NCI-H2227 treated with DMSO at 0.1 percent for 48 hours (cell line): ENCODE measurements around the gene UTP11.
A peak's percentile ranks its signal among the peaks of the same experiment; 100 is the strongest.

Source experiments
- DNase-seq: peaks from one replicate; lab custom pipeline; 2025; lab: John Stamatoyannopoulos, UW

Gene UTP11

DNA sequence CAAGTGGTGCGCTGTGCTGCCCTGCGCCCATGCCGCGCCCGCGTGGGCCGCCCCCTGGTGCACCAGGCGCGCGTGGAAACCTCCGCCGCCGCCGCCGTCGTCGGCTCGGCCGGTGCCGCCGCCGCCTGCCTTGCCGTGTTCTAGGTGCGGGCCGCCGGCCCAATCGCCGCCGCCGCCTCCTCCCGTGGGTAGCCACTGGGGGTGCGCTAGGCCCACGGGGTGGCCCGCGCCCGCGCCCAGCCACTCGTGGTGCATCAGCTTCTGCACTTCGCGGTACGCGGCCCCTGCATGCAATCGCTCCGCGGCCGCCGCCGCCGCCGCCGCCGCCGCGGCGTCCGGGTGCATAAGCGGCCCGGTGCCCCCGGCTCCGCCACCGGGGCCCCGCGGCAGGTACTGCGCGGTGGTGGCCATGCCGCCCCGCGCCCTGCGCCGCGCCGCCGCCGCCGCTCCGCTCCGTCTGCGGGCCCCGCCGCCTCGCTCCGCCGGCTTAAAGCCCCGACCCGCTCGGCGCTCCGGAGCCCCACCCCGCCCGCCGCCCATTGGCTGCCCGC is 33.9 kb downstream of the UTP11 start, which contains the start of gene POU3F1:
TSS of gene POU3F1 (minus strand) at position 461 of the 551 bp plus-strand sequence. CDS start at position 411, 50 bp downstream.
- no peak for DNase-seq

DNA sequence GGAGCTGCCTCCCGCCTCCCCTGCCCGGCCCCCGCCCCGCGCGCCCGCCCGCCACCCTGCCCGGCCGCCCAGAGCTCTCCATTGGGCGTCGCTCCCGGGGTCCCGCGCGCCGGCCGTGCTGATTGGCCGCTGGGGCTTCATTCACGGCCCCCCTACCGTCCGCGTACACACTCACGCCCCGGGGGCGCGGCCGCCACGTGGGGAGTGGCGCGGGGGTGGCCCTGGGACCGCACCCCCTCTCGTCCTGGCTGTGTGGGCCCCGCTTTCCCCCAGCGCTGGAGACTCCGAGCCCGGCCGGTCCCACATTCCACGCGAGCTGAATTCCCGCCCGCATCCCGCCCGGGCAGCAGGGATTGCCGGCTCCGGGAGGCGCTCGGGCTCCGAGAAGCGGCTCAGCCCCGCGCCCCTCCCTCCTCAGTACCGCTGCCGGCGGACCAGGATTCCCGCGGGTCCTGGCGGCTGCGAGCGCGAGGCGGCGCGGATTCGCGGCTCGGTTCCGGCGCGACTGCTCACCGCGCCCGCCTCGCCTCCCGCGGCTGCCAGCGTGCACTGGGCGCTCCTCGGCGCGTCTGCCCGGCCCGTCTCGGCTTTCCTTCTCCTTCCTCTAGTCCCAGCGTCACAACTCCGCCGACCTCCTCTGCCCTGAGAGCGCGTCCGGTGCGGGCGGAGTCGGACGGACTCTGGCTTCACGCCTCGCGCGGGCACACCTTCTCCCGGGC is 34.5 kb downstream of the UTP11 start:
- DNase-seq: peak; percentile 77

DNA sequence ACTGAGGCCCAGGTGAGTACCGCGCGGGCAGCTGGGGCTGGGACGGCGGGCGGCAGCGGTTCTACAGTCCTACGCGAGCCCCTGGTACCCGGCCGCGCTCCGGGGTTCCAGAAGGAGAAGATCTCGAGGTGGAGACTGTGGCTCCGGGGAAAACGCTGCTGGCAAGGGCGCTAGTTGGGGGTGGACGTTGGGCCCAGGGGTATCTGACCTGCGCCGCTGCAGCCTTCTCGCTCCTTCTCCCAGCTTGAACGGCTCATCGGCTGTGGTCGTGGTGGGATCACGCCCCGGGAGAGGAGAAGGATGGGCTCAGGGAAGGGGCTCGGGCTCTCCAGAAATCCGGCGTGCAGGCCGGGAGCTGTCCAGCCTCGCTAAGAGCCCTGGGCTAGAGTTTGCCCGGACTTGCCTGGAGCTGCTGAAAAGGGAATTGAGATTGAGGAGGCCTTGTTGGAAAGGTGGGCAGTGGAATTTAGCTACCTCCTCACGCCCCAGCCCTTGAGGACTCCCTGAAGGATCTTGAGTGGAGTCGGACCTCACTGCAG is 35.1 kb downstream of the UTP11 start:
- no peak for DNase-seq

DNA sequence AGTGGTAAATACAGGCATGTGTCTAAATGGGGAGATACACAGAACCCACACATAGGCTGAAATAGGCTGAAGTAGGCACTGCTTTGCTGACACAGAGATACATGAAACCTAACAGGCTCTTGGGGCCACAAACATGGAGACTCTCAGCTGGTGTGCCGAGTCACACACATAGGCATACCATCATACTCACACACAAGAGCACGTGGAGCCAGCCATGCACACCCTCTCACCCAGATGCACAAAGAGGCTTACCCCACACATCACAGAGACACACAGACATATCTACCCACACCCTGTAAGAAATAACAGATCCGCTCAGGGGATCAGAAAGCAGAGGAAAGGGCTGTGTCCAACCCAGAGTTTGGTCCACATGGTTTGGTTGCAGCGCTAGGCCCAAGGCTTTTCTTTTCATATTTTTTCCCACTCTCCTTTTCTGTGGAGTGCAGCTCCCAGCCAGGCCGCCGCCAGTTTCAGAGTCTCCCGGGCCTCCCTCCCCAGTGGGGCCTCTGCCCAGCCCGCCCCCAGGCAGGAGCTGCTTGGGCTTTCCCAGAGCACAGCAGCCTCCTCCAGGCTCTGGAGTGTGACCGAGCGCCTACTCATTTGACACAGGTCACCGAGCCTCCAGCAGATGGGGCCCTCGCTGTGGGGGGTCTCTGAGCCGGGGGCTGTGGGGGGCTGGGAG is 38.0 kb downstream of the UTP11 start:
- peak; percentile 30 for DNase-seq

GRCh38 chr1:38051079-38051543 is 38.6 kb downstream of the UTP11 start:
- no peak for DNase-seq

DNA sequence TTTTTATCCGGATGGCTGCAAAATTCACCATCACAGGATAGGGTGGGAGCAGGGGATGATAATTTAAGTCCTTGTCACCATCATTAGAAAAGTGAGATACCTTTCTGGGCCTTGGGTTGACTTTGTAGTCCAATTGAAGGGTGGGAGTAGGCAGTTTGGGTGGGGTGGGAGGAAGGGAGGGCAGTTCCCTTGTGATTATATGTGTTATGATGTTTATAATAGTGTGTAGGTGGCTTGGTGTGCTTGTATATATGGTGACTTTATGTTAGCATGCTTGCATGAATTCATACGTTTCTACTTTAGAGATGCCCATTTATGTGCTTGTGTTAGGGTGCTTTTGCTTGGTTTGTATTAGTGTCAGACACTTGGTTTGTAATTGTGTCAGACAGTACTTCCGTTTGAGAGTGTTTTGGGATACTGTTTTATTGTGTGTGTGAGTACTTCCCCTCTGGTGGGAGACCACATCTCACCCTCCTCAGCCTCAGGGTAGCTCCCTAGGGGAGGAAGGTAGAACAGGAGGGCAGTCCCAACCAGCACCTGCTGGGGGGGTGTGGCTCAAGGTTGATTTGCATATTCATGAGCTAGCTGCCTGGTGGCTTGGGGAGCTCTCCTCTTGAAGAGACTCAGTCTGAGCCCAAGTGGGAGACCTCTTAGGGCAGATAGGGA is 40.3 kb downstream of the UTP11 start:
- DNase-seq: no peak

DNA sequence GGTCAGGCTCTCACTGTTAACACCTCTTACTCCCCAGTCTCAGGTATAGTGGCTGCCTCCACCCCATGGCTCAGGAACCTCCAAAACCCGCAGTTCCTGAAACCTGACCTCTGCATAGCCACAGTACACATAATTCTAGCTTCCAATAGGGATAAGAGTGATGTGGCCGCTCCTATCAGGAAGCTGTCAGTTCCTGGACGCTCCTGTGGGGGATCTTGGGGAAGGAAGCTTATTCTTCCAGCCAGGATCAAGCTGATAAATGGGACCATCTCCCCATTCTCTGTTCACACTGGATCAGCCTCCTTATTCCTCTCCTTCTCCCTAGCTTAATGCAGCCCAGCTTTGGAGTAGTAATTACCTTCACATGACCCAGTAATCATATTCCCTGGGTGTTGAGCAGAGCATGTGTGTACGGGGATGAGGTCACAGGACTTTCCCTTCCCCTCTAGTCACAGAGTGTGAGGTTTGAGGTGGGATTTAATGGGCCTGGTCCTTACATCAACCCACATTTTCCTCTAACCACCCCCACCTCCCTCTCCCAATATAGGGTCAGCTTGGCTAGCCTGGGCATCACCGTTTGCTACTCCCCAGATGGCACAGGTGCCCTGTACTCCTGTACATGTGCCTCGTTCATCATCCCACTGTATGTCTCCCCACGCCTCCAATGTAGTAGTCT is 41.0 kb downstream of the UTP11 start:
- no peak for DNase-seq

DNA sequence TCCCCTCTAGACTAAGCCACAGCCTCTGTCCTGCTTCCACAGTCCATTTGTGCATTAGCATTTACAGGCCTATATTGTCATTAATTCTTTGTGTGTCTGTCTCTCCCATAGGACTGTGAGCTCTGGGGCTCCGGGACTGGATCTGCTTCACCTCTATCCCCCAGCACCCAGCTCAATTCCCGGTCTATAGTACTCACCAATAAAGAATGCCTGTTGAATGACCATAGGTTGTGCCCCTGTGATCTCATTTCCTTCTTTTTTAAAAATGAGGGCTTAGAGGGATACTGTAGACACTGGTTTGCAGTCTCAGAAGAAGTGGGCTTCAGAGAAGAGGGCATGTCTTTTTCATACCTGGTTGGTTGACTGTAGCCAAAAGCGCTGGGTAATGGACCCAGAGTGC is 42.9 kb downstream of the UTP11 start:
- DNase-seq: no peak

GRCh38 chr1:38055965-38056364 is 43.4 kb downstream of the UTP11 start:
- DNase-seq: no peak

- no peak for DNase-seq
These were observed 47.2 kb downstream of the UTP11 start for GRCh38 chr1:38059635-38060250.

GRCh38 chr1:38060498-38060897 is 48.0 kb downstream of the UTP11 start:
- no peak for DNase-seq

- no peak for DNase-seq
These were observed 48.8 kb downstream of the UTP11 start for GRCh38 chr1:38061290-38061689.

- DNase-seq: no peak
These were observed 49.4 kb downstream of the UTP11 start for GRCh38 chr1:38061883-38062328.

DNA sequence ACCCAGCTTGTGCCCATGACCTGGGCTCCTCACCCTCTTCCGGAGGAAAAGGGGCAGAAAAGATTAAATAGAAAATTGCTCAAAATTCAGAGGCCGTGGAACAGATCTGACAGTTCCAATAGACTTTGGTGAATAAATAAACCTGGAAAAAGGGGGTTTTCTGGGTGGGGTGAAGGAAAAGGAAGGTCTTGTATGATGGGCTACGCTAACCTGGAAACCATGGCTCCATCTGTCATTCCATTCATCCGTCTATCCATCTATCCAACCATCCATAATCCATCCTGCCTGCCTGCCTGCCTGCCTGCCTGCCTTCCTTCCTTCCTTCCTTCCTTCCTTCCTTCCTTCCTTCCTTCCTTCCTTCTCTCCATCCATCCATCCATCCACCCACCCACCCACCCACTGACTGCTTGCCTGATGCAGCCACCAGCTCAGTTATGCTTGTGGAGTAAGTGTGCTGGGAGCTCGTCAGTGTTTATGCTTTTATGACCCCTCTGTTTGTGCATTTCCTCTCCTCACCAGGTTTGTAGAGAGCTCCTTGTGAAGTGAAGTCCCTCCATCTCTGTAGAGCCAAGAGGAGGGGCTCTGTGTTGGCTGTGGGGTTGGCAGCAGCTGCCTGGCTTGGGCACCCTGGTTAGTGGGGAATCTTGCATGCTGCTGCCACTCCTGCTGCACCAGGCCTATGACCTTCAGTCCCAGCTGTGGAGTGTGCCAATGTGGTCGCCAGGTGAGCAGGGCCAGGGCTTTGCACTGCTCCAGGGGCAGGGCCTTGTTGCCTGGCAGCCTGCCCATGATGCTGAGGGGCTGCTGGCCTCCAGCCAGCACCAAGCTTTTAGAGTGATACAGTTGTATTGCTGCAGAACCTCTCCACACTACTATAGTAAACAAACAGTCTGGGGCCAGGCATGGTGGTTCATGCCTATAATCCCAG is 50.1 kb downstream of the UTP11 start:
- DNase-seq: peak; percentile 68

GRCh38 chr1:38063616-38064015 is 51.1 kb downstream of the UTP11 start:
- no peak for DNase-seq

DNA sequence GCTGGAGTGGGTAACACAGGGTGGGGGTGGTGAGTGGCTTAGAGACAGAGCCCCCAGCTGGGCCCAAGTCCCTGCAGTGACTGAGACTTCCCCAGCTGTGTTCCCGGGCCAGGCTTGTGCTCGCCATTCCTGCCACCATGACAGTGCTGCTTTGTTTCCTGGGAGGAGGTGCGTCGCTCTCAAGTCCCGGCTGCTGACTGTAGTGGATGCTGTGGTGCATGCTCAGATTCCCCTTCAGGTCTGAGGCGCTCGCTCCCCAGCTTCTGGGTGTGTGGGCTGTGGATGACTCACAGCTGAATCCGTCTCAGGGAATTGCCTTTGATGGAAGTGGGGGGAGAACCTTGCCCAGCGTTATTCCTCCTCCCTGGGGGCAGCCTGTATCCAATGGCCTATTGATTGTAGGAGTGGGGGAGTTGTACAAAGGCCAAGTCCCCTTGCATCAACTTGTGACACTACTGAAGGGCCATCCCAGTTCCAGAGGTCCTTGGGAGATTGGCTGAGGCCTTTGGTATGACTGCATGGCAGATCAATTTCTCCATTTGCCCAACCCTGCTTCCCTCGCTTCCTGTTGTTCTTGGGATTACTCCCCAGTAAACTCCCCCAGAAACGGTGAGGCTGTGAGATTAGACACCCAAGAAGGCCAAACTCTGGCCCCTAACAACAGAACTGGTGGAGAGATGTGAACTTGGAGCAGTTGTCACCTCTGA is 51.8 kb downstream of the UTP11 start:
- DNase-seq: peak; percentile 16

DNA sequence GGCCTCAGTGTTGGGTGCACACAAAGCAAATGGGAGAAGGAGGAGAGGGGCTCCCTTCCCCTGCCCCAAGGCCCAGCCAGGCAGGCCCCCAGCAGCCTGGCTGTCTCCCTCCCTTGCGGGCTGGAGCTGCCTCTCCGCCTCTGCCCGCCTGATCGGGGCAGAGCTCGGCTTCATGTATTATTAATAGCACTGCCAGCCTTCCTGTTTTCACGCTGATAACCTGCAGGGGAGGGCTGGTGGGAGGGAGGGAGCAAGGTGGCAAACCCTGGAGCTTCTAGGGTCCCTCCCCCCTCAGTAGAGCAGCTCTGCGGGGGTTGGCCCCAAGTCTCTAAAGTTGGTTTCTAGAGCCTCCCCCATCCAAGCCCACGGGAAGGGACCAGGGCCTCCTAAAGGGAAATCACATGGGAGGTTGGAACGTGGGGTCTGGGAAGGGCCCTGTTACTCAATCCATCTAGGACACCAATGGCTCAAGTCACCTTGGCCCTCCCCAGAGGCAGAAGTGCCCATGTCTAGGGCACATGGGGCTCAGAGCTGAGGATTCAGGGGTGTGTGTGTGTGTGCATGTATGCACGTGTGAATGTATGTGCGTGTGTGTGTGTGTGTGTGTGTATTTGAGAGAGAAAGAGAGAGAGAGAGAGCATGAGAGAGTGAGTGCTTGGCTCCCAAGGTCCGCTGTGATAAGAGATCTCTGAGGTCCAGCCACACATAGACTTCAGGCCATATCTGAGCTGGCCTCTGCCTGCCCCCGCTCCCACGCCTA is 55.9 kb downstream of the UTP11 start:
- DNase-seq: no peak

DNA sequence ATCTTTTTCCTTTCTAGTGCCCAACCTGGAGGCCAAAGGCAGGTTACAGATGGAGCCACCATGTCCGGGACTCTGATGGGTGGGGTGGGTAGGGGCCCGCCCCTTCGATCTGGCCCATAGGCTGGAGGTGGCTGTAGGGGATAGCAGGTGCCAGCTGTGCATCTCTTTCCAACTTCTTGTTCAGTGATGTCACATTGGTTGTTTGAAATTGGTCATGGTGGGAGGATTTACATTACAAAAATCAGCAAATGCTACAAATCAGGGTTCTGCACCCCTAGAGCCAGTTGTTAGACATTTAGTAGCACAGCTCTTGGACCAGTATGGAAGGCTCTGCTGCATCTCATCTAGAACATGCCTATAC is 56.4 kb downstream of the UTP11 start:
- no peak for DNase-seq
